B cell (primary cell): ENCODE results near the gene FAM13C. TPM values are rescaled to one million over a fixed set of nuclear protein-coding genes. Genes with fewer than 3 reads are reported as not detected.
"Not testable (repeated sequence)": the region's sequence is repeated elsewhere in the genome, so short reads cannot be mapped to it uniquely, and the experiment has no call there.

Experiments
- ATAC-seq: fragments of 200-7000 bp; cut with Tn5 transposase; one replicate; pipeline ENCODE4 v1.10.0; 2021; ENCODE audit warnings: low read depth, mild to moderate bottlenecking, moderate number of reproducible peaks, moderate library complexity
- CTCF ChIA-PET: fragments of 350-600 bp; sonication (Branson Sonifier 250); formaldehyde crosslinking; loops from one replicate; lab custom pipeline; 2021; ENCODE audit warnings: antibody characterized with exemption, inconsistent platforms; lab: Charles Lee
- POLR2A ChIA-PET: fragments of 350-600 bp; sonication (Branson Sonifier 250); formaldehyde crosslinking; loops from one replicate; lab custom pipeline; 2021; ENCODE audit warnings: antibody characterized with exemption; lab: Charles Lee
- DNase-seq: peaks from one replicate; pipeline ENCODE4 v3.0.0; 2013
- H2AFZ ChIP-seq: 2 replicates; pipeline ENCODE4 v1.6.1; 2012; ENCODE audit warnings: mild to moderate bottlenecking, low read depth, low read length; ENCODE audit not compliant: insufficient read depth, poor library complexity, severe bottlenecking
- H3K27ac ChIP-seq, 2 donors: 1 replicate in 1 of 2; 2 replicates in 1 of 2; pipeline ENCODE4 v1.5.1; 2012 to 2013; ENCODE audit warnings: low read length in 2 of 2, mild to moderate bottlenecking in 2 of 2, moderate library complexity in 1 of 2
- H3K27me3 ChIP-seq, 4 experiments: fragments of 200-600 bp in 1 of 4; sonication (generic) in 1 of 4; replicated peaks in 1 of 4; 1 replicate in 2 of 4; 2 replicates in 2 of 4; pipeline versions ENCODE4 v1.6.1 to v1.7.0; 2013 to 2016; ENCODE audit warnings: low read length in 3 of 4, mild to moderate bottlenecking in 2 of 4, mixed read lengths in 1 of 4, moderate library complexity in 1 of 4; ENCODE audit not compliant: insufficient read depth in 4 of 4, control insufficient read depth in 3 of 4; ENCODE audit errors: control extremely low read depth in 1 of 4
- H3K36me3 ChIP-seq, 2 experiments: replicated peaks in 1 of 2; 1 replicate in 1 of 2; 2 replicates in 1 of 2; pipeline versions ENCODE4 v1.6.1 to v1.7.1; 2013; ENCODE audit warnings: low read length in 1 of 2; ENCODE audit not compliant: insufficient read depth in 2 of 2, control insufficient read depth in 1 of 2; ENCODE audit errors: control extremely low read depth in 1 of 2, extremely low read depth in 1 of 2
- H3K4me1 ChIP-seq, 2 donors: fragments of 200-600 bp in 1 of 2; sonication (generic) in 1 of 2; 1 replicate in 1 of 2; 2 replicates in 1 of 2; pipeline versions ENCODE4 v1.5.1 to v1.6.1; 2013 to 2017; ENCODE audit warnings: low read length in 2 of 2; ENCODE audit not compliant: control insufficient read depth in 2 of 2, insufficient read depth in 2 of 2
- H3K4me2 ChIP-seq: replicated peaks from 2 replicates; pipeline ENCODE3; 2012; ENCODE audit warnings: mild to moderate bottlenecking, low read depth, low read length; ENCODE audit not compliant: poor library complexity, severe bottlenecking
- H3K4me3 ChIP-seq, 5 experiments: fragments of 200-600 bp in 1 of 5; sonication (generic) in 1 of 5; 1 replicate in 3 of 5; 2 replicates in 2 of 5; pipeline versions ENCODE4 v1.5.1 to v1.7.0; 2011 to 2016; ENCODE audit warnings: low read length in 4 of 5, mild to moderate bottlenecking in 4 of 5, low read depth in 2 of 5, control low read depth in 1 of 5, moderate library complexity in 1 of 5; ENCODE audit not compliant: insufficient read depth in 1 of 5; ENCODE audit errors: control extremely low read depth in 1 of 5, extremely low read depth in 1 of 5
- H3K79me2 ChIP-seq: fragments of 200-600 bp; sonication (generic); one replicate; pipeline ENCODE4 v1.6.0; 2016; ENCODE audit warnings: low read length; ENCODE audit not compliant: control insufficient read depth, insufficient read depth
- H3K9ac ChIP-seq: fragments of 200-600 bp; sonication (generic); 2 replicates; pipeline ENCODE4 v1.6.1; 2017; ENCODE audit warnings: mild to moderate bottlenecking, low read length, moderate library complexity
- H3K9me3 ChIP-seq, 3 donors: one replicate each; pipeline versions ENCODE4 v1.6.1 to v1.7.1; 2013; ENCODE audit warnings: low read length in 2 of 3; ENCODE audit not compliant: control insufficient read depth in 2 of 3, insufficient read depth in 1 of 3; ENCODE audit errors: control extremely low read depth in 1 of 3
- H4K20me1 ChIP-seq: 2 replicates; pipeline ENCODE4 v1.6.0; 2012; ENCODE audit warnings: mild to moderate bottlenecking, low read length; ENCODE audit not compliant: insufficient read depth, control insufficient read depth, poor library complexity, severe bottlenecking
- H3K27ac Mint-ChIP-seq: one replicate; pipeline ENCODE4 v1.8.0; 2021; ENCODE audit warnings: mixed read lengths
- H3K27me3 Mint-ChIP-seq: one replicate; pipeline ENCODE4 v1.8.0; 2021; ENCODE audit warnings: mixed read lengths
- H3K4me1 Mint-ChIP-seq: one replicate; pipeline ENCODE4 v1.8.0; 2021; ENCODE audit warnings: mixed read lengths
- H3K4me3 Mint-ChIP-seq: one replicate; pipeline ENCODE4 v1.8.0; 2021; ENCODE audit warnings: mixed read lengths
- H3K9me3 Mint-ChIP-seq: one replicate; pipeline ENCODE4 v1.8.0; 2022; ENCODE audit warnings: mixed read lengths; ENCODE audit not compliant: insufficient read depth
- CTCF ChIP-seq: fragments of 200-600 bp; IDR thresholded peaks from one replicate; pipeline ENCODE4 v1.8.0; 2022; ENCODE audit warnings: antibody characterized with exemption, mild to moderate bottlenecking
- EZH2 ChIP-seq: IDR thresholded peaks from 2 replicates; pipeline ENCODE4 v1.6.1; 2012; ENCODE audit warnings: borderline replicate concordance, low read depth, mild to moderate bottlenecking, moderate library complexity, low read length; ENCODE audit not compliant: insufficient read depth, poor library complexity, severe bottlenecking
- WGBS: methylation state at CpG from one replicate; pipeline ENCODE4 v1.1.5; 2013; ENCODE audit warnings: missing lambda C conversion rate; ENCODE audit not compliant: insufficient coverage; 5-methylcytosine and 5-hydroxymethylcytosine counted together
- intact Hi-C: fragments of 100-400 bp; cut with micrococcal nuclease; formaldehyde crosslinking; loops from one replicate; pipeline ENCODE4 v1.10.0; 2022
- polyA plus RNA-seq: library from polyadenylated mRNA; depleted of rRNA; stranded (reverse); fragments of >200 nt; gene quantifications from 2 replicates; pipeline ENCODE4 v1.2.3, GENCODE V29; 2012
- total RNA-seq, 2 donors: library from RNA; stranded (reverse); fragments of 120-200 nt in 1 of 2; gene quantifications; 1 replicate in 1 of 2; 2 replicates in 1 of 2; pipeline versions ENCODE4 v1.2.3 to v1.2.4, GENCODE V29; 2013 to 2022

The FAM13C gene
- total and polyA plus RNA-seq, 2 donors (not counting 1 experiment from before 2014, with no cell fraction given), result not detected

- Histone ChIP-seq H3K27ac (no peak overlapping the region), H3K36me3 (no peaks in the 10 kb centered on the region), H3K9me3 (no peaks in the 10 kb centered on the region), H3K27me3 (no peaks in the 10 kb centered on the region), H3K4me3 (no peak overlapping the region), H3K9ac (no peak overlapping the region), H3K79me2 (no peaks in the 10 kb centered on the region), H3K4me1 (no peaks in the 10 kb centered on the region), H4K20me1 (no peaks in the 10 kb centered on the region), H2AFZ (no peak overlapping the region), H3K4me2 (no peak overlapping the region)
- ATAC-seq (no peak), DNase-seq (no peak)
- H3K27ac Mint-ChIP-seq, result no peak overlapping the region
- intact Hi-C loops, result no loop called here
- H3K27me3 Mint-ChIP-seq, result no peaks in the 10 kb centered on the region
- CTCF ChIA-PET, result no interaction called here
- 43% methylated on average over 1 of the region's 1 CpG for WGBS
- H3K4me1 Mint-ChIP-seq, result no peaks in the 10 kb centered on the region
- no peak overlapping the region for H3K4me3 Mint-ChIP-seq
- POLR2A ChIA-PET, result no interaction called here
- TF ChIP-seq EZH2 (no peak), CTCF (no peak)
- H3K9me3 Mint-ChIP-seq, result peaks cover 3% of the 10 kb centered on the region
Observed at GRCh38 chr10:59400214-59400613, 37.9 kb upstream of the FAM13C start.

GRCh38 chr10:59399329-59399728, 37.0 kb upstream of the FAM13C start:
- H3K4me1 ChIP-seq, DNase-seq, H3K79me2 ChIP-seq, H3K36me3 ChIP-seq, H4K20me1 ChIP-seq, H3K4me3 ChIP-seq, H3K4me1 Mint-ChIP-seq, H3K9me3 ChIP-seq, H2AFZ ChIP-seq, H3K27ac ChIP-seq, H3K9me3 Mint-ChIP-seq, ATAC-seq, H3K9ac ChIP-seq, H3K27ac Mint-ChIP-seq, H3K4me2 ChIP-seq, CTCF ChIA-PET, intact Hi-C loops, POLR2A ChIA-PET, H3K4me3 Mint-ChIP-seq, H3K27me3 Mint-ChIP-seq, H3K27me3 ChIP-seq: not testable (repeated sequence)
- 89% methylated on average over 3 of the region's 4 CpGs for WGBS
